ENCODE results near the gene ZC3H14.

DNA sequence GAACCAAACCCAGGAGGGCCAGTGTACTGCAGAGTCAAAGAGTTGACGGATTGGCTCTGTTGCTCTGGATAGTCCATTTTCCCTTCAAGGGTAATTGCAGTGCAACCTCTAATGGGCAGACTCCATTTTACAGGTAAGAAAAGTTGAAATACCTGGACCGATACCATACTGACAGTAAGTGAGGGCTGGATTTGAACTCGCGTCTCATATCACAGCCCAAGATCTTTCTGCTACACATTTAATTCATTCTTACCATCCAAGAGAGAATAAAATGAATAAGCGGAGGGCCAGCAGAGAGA is 356 bp upstream of the ZC3H14 start:
- no peak for TF ChIP-seq POLR2A (IDR thresholded peaks at IDR 0.05)
- TF ChIP-seq, protein P1, sequence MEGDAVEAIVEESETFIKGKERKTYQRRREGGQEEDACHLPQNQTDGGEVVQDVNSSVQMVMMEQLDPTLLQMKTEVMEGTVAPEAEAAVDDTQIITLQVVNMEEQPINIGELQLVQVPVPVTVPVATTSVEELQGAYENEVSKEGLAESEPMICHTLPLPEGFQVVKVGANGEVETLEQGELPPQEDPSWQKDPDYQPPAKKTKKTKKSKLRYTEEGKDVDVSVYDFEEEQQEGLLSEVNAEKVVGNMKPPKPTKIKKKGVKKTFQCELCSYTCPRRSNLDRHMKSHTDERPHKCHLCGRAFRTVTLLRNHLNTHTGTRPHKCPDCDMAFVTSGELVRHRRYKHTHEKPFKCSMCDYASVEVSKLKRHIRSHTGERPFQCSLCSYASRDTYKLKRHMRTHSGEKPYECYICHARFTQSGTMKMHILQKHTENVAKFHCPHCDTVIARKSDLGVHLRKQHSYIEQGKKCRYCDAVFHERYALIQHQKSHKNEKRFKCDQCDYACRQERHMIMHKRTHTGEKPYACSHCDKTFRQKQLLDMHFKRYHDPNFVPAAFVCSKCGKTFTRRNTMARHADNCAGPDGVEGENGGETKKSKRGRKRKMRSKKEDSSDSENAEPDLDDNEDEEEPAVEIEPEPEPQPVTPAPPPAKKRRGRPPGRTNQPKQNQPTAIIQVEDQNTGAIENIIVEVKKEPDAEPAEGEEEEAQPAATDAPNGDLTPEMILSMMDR (IDR thresholded peaks at IDR 0.05 in 4 of 5, conservative IDR thresholded peaks at IDR 0.05 in 1 of 5): no peak
